Testis (tissue), 2 donors: ENCODE data around the gene EXOC4.

ENCODE experiments used
- POLR2A ChIP-seq: fragments of 450-650 bp; IDR thresholded peaks from one replicate; pipeline ENCODE4 v1.6.1; 2017; ENCODE audit warnings: antibody characterized with exemption, mild to moderate bottlenecking, moderate library complexity
- TF ChIP-seq, protein P1 (sequence below), 3 experiments: fragments of 450-650 bp in 2 of 3; fragments of 200-600 bp in 1 of 3; sonication (generic) in 1 of 3; IDR thresholded peaks; one replicate each; pipeline ENCODE4 v1.5.1; 2016 to 2019; ENCODE audit warnings: antibody characterized with exemption in 3 of 3, mild to moderate bottlenecking in 2 of 3, moderate library complexity in 1 of 3

DNA sequence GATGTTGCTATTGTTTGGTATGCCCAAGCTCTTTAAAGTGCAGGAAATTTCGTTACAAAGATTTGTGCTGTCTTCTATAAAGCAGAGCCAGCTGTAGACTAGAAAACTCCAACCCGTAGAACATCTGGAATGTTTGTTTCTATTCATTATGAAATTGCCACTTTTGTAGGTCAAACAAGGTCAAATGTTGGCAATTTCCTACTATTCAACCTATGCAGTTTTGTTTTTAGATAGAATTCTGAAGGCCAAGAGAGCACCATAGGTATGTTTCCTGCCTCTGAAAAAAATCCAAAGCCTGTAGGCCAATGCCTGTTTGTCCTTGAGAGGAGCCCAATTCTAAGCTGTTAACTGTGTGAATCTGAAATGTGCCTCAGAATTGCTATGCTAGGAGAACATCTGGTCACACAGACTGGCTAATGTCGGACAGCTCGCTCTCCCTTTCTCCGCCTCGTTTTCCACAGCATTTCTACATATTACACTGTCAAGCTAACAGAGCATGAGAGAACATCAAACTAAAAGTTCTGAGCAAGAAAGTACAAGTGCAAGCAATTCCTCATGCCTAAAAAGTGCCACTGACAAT is 607.1 kb downstream of the EXOC4 start:
- TF ChIP-seq, protein P1, sequence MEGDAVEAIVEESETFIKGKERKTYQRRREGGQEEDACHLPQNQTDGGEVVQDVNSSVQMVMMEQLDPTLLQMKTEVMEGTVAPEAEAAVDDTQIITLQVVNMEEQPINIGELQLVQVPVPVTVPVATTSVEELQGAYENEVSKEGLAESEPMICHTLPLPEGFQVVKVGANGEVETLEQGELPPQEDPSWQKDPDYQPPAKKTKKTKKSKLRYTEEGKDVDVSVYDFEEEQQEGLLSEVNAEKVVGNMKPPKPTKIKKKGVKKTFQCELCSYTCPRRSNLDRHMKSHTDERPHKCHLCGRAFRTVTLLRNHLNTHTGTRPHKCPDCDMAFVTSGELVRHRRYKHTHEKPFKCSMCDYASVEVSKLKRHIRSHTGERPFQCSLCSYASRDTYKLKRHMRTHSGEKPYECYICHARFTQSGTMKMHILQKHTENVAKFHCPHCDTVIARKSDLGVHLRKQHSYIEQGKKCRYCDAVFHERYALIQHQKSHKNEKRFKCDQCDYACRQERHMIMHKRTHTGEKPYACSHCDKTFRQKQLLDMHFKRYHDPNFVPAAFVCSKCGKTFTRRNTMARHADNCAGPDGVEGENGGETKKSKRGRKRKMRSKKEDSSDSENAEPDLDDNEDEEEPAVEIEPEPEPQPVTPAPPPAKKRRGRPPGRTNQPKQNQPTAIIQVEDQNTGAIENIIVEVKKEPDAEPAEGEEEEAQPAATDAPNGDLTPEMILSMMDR (IDR thresholded peaks at IDR 0.05): no peak
- TF ChIP-seq POLR2A: no peak
